PC-3 (cell line): ENCODE results near the gene TEX11. TPM values are rescaled to one million over a fixed set of nuclear protein-coding genes. Genes with fewer than 3 reads are reported as not detected.
"Not testable (repeated sequence)": the region's sequence is repeated elsewhere in the genome, so short reads cannot be mapped to it uniquely, and the experiment has no call there.

Experiments used
- ATAC-seq: fragments of 200-7000 bp; cut with Tn5 transposase; 2 replicates; pipeline ENCODE4 v1.9.1; 2020; ENCODE audit warnings: mild to moderate bottlenecking, moderate library complexity
- BruUV-seq: library from RNA; stranded (reverse); fragments of 400-500 nt; replicated peaks from 2 replicates; lab custom pipeline; 2021; lab: Mats Ljungman, UMichigan
- CTCF ChIA-PET: fragments of 300-600 bp; sonication (Branson Sonifier 250); formaldehyde crosslinking; loops from one replicate; lab custom pipeline; 2022; ENCODE audit warnings: antibody characterized with exemption; lab: Charles Lee
- POLR2A ChIA-PET: fragments of 300-600 bp; sonication (Branson Sonifier 250); formaldehyde crosslinking; loops from one replicate; lab custom pipeline; 2022; ENCODE audit warnings: antibody characterized with exemption; ENCODE audit not compliant: unreplicated experiment; lab: Charles Lee
- DNase-seq: peaks from one replicate; pipeline ENCODE4 v3.0.0-alpha.2; 2015
- H2AFZ ChIP-seq: fragments of 300-600 bp; sonication (generic); 2 replicates; pipeline ENCODE4 v1.6.0; 2016; ENCODE audit warnings: antibody characterized with exemption, low read length
- H3F3A ChIP-seq: fragments of 300-600 bp; sonication (generic); one replicate; pipeline ENCODE4 v1.6.0; 2017; ENCODE audit warnings: antibody characterized with exemption, low read length, control low read depth, mild to moderate bottlenecking; ENCODE audit not compliant: unreplicated experiment
- H3K27ac ChIP-seq: fragments of 300-600 bp; sonication (generic); 2 replicates; pipeline ENCODE4 v1.5.1; 2016; ENCODE audit warnings: mild to moderate bottlenecking, low read length
- H3K27me3 ChIP-seq: fragments of 300-600 bp; sonication (generic); 2 replicates; pipeline ENCODE4 v1.6.1; 2016; ENCODE audit warnings: low read length, mixed read lengths
- H3K36me3 ChIP-seq: fragments of 300-600 bp; sonication (generic); 2 replicates; pipeline ENCODE4 v1.6.1; 2016; ENCODE audit warnings: low read depth, mixed run types, low read length, mixed read lengths
- H3K4me1 ChIP-seq: fragments of 300-600 bp; sonication (generic); 2 replicates; pipeline ENCODE4 v1.5.1; 2016; ENCODE audit warnings: low read length; ENCODE audit not compliant: insufficient read depth
- H3K4me2 ChIP-seq: fragments of 300-600 bp; sonication (generic); 2 replicates; pipeline ENCODE4 v1.6.0; 2016; ENCODE audit warnings: low read length
- H3K4me3 ChIP-seq: fragments of 300-600 bp; sonication (generic); 2 replicates; pipeline ENCODE4 v1.5.1; 2016; ENCODE audit warnings: mild to moderate bottlenecking, low read length, mixed read lengths
- H3K79me2 ChIP-seq: fragments of 300-600 bp; sonication (generic); 2 replicates; pipeline ENCODE4 v1.6.1; 2017; ENCODE audit warnings: low read length, mixed read lengths
- H3K9ac ChIP-seq: fragments of 300-600 bp; sonication (generic); 2 replicates; pipeline ENCODE4 v1.6.0; 2016; ENCODE audit warnings: mild to moderate bottlenecking, low read length
- H3K9me2 ChIP-seq: fragments of 300-600 bp; sonication (generic); replicated peaks from 2 replicates; pipeline ENCODE4 v1.6.1; 2016; ENCODE audit warnings: mixed run types, low read length, mixed read lengths
- H3K9me3 ChIP-seq: fragments of 300-600 bp; sonication (generic); 2 replicates; pipeline ENCODE4 v1.6.1; 2016; ENCODE audit warnings: low read length, mixed read lengths
- H4K20me1 ChIP-seq: fragments of 300-600 bp; sonication (generic); 2 replicates; pipeline ENCODE4 v1.6.1; 2016; ENCODE audit warnings: low read length, mixed read lengths
- CTCF ChIP-seq: fragments of 300-600 bp; sonication (generic); conservative IDR thresholded peaks from 2 replicates; pipeline ENCODE4 v1.5.1; 2017; ENCODE audit warnings: antibody characterized with exemption, low read depth, mild to moderate bottlenecking, low read length
- EZH2 ChIP-seq: fragments of 300-600 bp; sonication (generic); IDR thresholded peaks from one replicate; pipeline ENCODE4 v1.6.1; 2017; ENCODE audit warnings: antibody characterized with exemption, mild to moderate bottlenecking, low read length; ENCODE audit not compliant: unreplicated experiment
- EZH2phosphoT487 ChIP-seq: fragments of 300-600 bp; sonication (generic); IDR thresholded peaks from 2 replicates; pipeline ENCODE4 v1.6.1; 2018; ENCODE audit warnings: mild to moderate bottlenecking, antibody characterized with exemption, low read length, borderline replicate concordance
- intact Hi-C: fragments of 100-400 bp; cut with micrococcal nuclease; formaldehyde crosslinking; loops from 2 replicates; pipeline ENCODE4 v1.9.0; 2023
- total RNA-seq: library from RNA; depleted of rRNA; stranded (reverse); fragments of >200 nt; gene quantifications from 2 replicates; pipeline ENCODE4 v1.2.3, GENCODE V29; 2014

TEX11 gene
- total RNA-seq, 1 experiment from 2014 or later: not detected

GRCh38 chrX:70907900-70908299 is 611 bp downstream of the TEX11 start:
- ChIA-PET CTCF (no interaction called here), POLR2A (no interaction called here)
- DNase-seq (no peak), ATAC-seq (no peak)
- Histone ChIP-seq H3K9me3 (no peaks in the 10 kb centered on the region), H3K27me3 (no peaks in the 10 kb centered on the region), H3K9me2 (no peaks in the 10 kb centered on the region), H3K79me2 (no peaks in the 10 kb centered on the region), H3K4me3 (no peak overlapping the region), H3K4me2 (no peak overlapping the region), H2AFZ (no peak overlapping the region), H3F3A (no peaks in the 10 kb centered on the region), H3K4me1 (no peaks in the 10 kb centered on the region), H4K20me1 (no peaks in the 10 kb centered on the region), H3K9ac (no peak overlapping the region), H3K36me3 (no peaks in the 10 kb centered on the region), H3K27ac (no peak overlapping the region)
- no TSS peak for BruUV-seq
- intact Hi-C loops: no loop called here
- no peak for TF ChIP-seq EZH2
- no peak for TF ChIP-seq CTCF

GRCh38 chrX:70901465-70901864 is 7.0 kb downstream of the TEX11 start:
- no peaks in the 10 kb centered on the region for H3F3A ChIP-seq
- H3K9me2 ChIP-seq: no peaks in the 10 kb centered on the region
- no peaks in the 10 kb centered on the region for H3K27me3 ChIP-seq
- H3K9me3 ChIP-seq: no peaks in the 10 kb centered on the region
- H4K20me1 ChIP-seq: no peaks in the 10 kb centered on the region
- intact Hi-C loops: no loop called here
- DNase-seq (no peak), ATAC-seq (no peak)
- TF ChIP-seq EZH2phosphoT487: no peak
- no peak for TF ChIP-seq EZH2
- TF ChIP-seq CTCF: no peak
- no peak overlapping the region for H3K27ac ChIP-seq
- H3K4me2 ChIP-seq: no peak overlapping the region
- no peaks in the 10 kb centered on the region for H3K79me2 ChIP-seq
- no peaks in the 10 kb centered on the region for H3K4me1 ChIP-seq
- no peak overlapping the region for H2AFZ ChIP-seq
- no peaks in the 10 kb centered on the region for H3K36me3 ChIP-seq
- ChIA-PET CTCF (no interaction called here), POLR2A (no interaction called here)
- no peak overlapping the region for H3K4me3 ChIP-seq
- no TSS peak for BruUV-seq
- H3K9ac ChIP-seq: no peak overlapping the region

- BruUV-seq, H3F3A ChIP-seq, H3K36me3 ChIP-seq, DNase-seq, POLR2A ChIA-PET, CTCF ChIA-PET, H3K27ac ChIP-seq, ATAC-seq, H3K4me2 ChIP-seq, intact Hi-C loops, H3K4me3 ChIP-seq, H3K27me3 ChIP-seq, H3K9me3 ChIP-seq, H3K4me1 ChIP-seq, H3K9me2 ChIP-seq, H3K9ac ChIP-seq, H4K20me1 ChIP-seq, H2AFZ ChIP-seq, H3K79me2 ChIP-seq: not testable (repeated sequence)
Measured at GRCh38 chrX:70890441-70890840, 18.1 kb downstream of the TEX11 start.
